ENCODE results near the gene CROT.

CROT gene

GRCh38 chr7:87344446-87344845 is 1.0 kb upstream of the CROT start:
- no peak for DNase-seq

GRCh38 chr7:87345962-87346371 is 503 bp downstream of the CROT start:
- no peak for DNase-seq

- DNase-seq, result no peak
Observed at GRCh38 chr7:87347207-87347606, 1.7 kb downstream of the CROT start.

GRCh38 chr7:87347664-87348063 is 2.2 kb downstream of the CROT start:
- DNase-seq, result no peak

GRCh38 chr7:87354749-87355148 is 9.3 kb downstream of the CROT start:
- no peak for DNase-seq

GRCh38 chr7:87356448-87356847 is 11.0 kb downstream of the CROT start:
- DNase-seq, result no peak

- no peak for DNase-seq
Observed at GRCh38 chr7:87359366-87359765, 13.9 kb downstream of the CROT start.

GRCh38 chr7:87361320-87361719 is 15.9 kb downstream of the CROT start:
- DNase-seq, result no peak

- DNase-seq, result no peak
Observed at GRCh38 chr7:87363342-87363741, 17.9 kb downstream of the CROT start.

- no peak for DNase-seq
Observed at GRCh38 chr7:87364246-87364645, 18.8 kb downstream of the CROT start.

- DNase-seq, result no peak
Observed at GRCh38 chr7:87369216-87369615, 23.8 kb downstream of the CROT start.

- no peak for DNase-seq
Observed at GRCh38 chr7:87370660-87371180, 25.3 kb downstream of the CROT start.

GRCh38 chr7:87375662-87376435 is 30.4 kb downstream of the CROT start:
- no peak for DNase-seq

- DNase-seq, result no peak
Observed at GRCh38 chr7:87380905-87381304, 35.4 kb downstream of the CROT start.

- DNase-seq, result no peak
Observed at GRCh38 chr7:87391020-87391701, 45.7 kb downstream of the CROT start.

GRCh38 chr7:87395442-87396020 is 50.1 kb downstream of the CROT start:
- DNase-seq, result no peak

GRCh38 chr7:87398446-87398845 is 53.0 kb downstream of the CROT start:
- DNase-seq, result no peak

GRCh38 chr7:87404674-87405073 is 59.2 kb downstream of the CROT start:
- DNase-seq, result no peak

GRCh38 chr7:87411186-87411585 is 65.7 kb downstream of the CROT start:
- DNase-seq, result no peak

GRCh38 chr7:87413029-87413428 is 67.6 kb downstream of the CROT start:
- DNase-seq, result no peak

- no peak for DNase-seq
Observed at GRCh38 chr7:87413951-87414793, 68.7 kb downstream of the CROT start.

GRCh38 chr7:87414794-87415188 is 69.3 kb downstream of the CROT start:
- no peak for DNase-seq

Data from NCI-H774 (cell line).